Suprapubic skin (tissue), 4 donors: ENCODE results near the gene LGR4. TPM values are rescaled to one million over a fixed set of nuclear protein-coding genes. Genes with fewer than 3 reads are reported as not detected.

Experiments
- DNase-seq, 2 donors: peaks; one replicate each; pipeline ENCODE4 v3.0.0-alpha.2; 2019; ENCODE audit warnings: low spot score in 2 of 2
- H3K27ac ChIP-seq: fragments of 200-600 bp; sonication (generic); one replicate; pipeline ENCODE4 v1.5.1; 2019
- H3K27me3 ChIP-seq: fragments of 200-600 bp; sonication (generic); one replicate; pipeline ENCODE4 v1.5.1; 2019
- H3K36me3 ChIP-seq: fragments of 200-600 bp; sonication (generic); one replicate; pipeline ENCODE4 v1.5.1; 2019
- H3K4me1 ChIP-seq: fragments of 200-600 bp; sonication (generic); one replicate; pipeline ENCODE4 v1.5.1; 2019
- H3K4me3 ChIP-seq: fragments of 200-600 bp; sonication (generic); one replicate; pipeline ENCODE4 v1.5.1; 2019; ENCODE audit warnings: mild to moderate bottlenecking
- H3K9me3 ChIP-seq: fragments of 200-600 bp; sonication (generic); one replicate; pipeline ENCODE4 v1.5.1; 2019
- CTCF ChIP-seq, 2 donors: fragments of 200-600 bp in 1 of 2; fragments of 450-650 bp in 1 of 2; sonication (generic) in 1 of 2; IDR thresholded peaks; one replicate each; pipeline ENCODE4 v1.5.1; 2016 to 2019; ENCODE audit warnings: antibody characterized with exemption in 2 of 2, mild to moderate bottlenecking in 1 of 2, moderate library complexity in 1 of 2
- EP300 ChIP-seq: sonication (generic); formaldehyde crosslinking; IDR thresholded peaks from one replicate; pipeline ENCODE4 v1.6.1; 2017; ENCODE audit warnings: antibody characterized with exemption
- POLR2A ChIP-seq, 2 donors: fragments of 450-650 bp; IDR thresholded peaks; one replicate each; pipeline ENCODE4 v1.6.1; 2017; ENCODE audit warnings: antibody characterized with exemption in 2 of 2, mild to moderate bottlenecking in 2 of 2, moderate library complexity in 2 of 2
- POLR2AphosphoS5 ChIP-seq, 3 donors: sonication (generic); formaldehyde crosslinking; IDR thresholded peaks; one replicate each; pipeline ENCODE4 v1.6.1; 2017; ENCODE audit warnings: antibody characterized with exemption in 3 of 3
- WGBS: methylation state at CpG from one replicate; pipeline ENCODE4 v1.1.5; 2018; 5-methylcytosine and 5-hydroxymethylcytosine counted together
- total RNA-seq, 4 donors: library from RNA; depleted of rRNA; stranded (reverse); fragments of >200 nt; gene quantifications; one replicate each; pipeline ENCODE4 v1.1.0, GENCODE V29; 2016

The LGR4 gene
- total RNA-seq, 4 donors from 2014 or later = 54.7 to 143 (median 66.4) TPM

DNA sequence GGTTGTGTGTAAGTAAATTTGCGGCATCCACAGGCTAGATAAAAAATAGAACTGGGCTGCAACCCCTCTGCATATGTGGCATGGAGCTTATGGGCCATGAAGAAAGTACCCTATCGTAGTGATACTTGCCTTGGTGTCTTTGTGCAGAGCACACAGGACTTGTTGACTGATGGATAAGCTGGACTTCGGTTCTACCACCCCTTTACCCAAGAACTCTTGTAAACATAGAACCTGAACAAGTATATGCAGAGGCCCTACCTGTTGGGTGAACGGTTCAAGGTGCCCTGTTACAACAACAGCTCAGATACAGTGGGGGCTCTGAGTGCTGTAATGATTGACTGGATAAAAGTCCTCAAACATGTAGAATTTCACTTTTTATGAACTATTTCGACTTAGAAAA is 3.0 kb upstream of the LGR4 start:
- peaks cover 12% of the 10 kb centered on the region for H3K4me1 ChIP-seq
- no peak overlapping the region for H3K27ac ChIP-seq
- no peaks in the 10 kb centered on the region for H3K27me3 ChIP-seq
- H3K36me3 ChIP-seq = no peaks in the 10 kb centered on the region
- 93% methylated on average over 5 of the region's 5 CpGs for WGBS
- no peak for TF ChIP-seq EP300
- no peak for TF ChIP-seq POLR2A (IDR thresholded peaks at IDR 0.05)
- TF ChIP-seq POLR2AphosphoS5 (IDR thresholded peaks at IDR 0.05) = no peak
- TF ChIP-seq CTCF (IDR thresholded peaks at IDR 0.05) = no peak
- no peak for DNase-seq
- H3K4me3 ChIP-seq = no peak overlapping the region
- no peaks in the 10 kb centered on the region for H3K9me3 ChIP-seq

DNA sequence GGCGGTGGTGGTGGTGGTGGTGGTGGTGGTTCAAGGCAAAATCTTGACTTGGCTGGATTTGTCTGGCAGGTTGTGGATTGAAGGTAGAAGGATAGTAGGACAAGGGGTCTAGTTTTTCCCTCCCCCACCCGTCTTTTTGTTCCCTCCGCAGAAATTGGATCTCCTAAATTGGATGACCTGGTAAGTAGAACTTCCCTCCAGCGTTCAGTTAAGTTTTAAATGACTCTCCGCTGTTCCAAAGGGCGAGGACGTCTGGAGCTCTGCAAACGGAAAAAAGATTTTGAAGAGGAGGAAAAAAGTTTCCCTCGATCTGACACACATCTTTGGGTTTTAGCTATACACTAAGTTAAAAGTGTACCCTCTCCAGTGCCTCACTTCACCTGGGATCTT is 422 bp upstream of the LGR4 start:
- no peaks in the 10 kb centered on the region for H3K27me3 ChIP-seq
- DNase-seq = no peak
- H3K9me3 ChIP-seq = no peaks in the 10 kb centered on the region
- no peak for TF ChIP-seq POLR2A (IDR thresholded peaks at IDR 0.05)
- TF ChIP-seq POLR2AphosphoS5 (IDR thresholded peaks at IDR 0.05) = no peak
- TF ChIP-seq CTCF (IDR thresholded peaks at IDR 0.05) = no peak
- no peak for TF ChIP-seq EP300
- H3K27ac ChIP-seq = peak overlapping the region; percentile 10
- peaks cover 36% of the 10 kb centered on the region for H3K4me1 ChIP-seq
- H3K36me3 ChIP-seq = no peaks in the 10 kb centered on the region
- 3% methylated on average over 8 of the region's 9 CpGs for WGBS
- peak overlapping the region; percentile 98 for H3K4me3 ChIP-seq

DNA sequence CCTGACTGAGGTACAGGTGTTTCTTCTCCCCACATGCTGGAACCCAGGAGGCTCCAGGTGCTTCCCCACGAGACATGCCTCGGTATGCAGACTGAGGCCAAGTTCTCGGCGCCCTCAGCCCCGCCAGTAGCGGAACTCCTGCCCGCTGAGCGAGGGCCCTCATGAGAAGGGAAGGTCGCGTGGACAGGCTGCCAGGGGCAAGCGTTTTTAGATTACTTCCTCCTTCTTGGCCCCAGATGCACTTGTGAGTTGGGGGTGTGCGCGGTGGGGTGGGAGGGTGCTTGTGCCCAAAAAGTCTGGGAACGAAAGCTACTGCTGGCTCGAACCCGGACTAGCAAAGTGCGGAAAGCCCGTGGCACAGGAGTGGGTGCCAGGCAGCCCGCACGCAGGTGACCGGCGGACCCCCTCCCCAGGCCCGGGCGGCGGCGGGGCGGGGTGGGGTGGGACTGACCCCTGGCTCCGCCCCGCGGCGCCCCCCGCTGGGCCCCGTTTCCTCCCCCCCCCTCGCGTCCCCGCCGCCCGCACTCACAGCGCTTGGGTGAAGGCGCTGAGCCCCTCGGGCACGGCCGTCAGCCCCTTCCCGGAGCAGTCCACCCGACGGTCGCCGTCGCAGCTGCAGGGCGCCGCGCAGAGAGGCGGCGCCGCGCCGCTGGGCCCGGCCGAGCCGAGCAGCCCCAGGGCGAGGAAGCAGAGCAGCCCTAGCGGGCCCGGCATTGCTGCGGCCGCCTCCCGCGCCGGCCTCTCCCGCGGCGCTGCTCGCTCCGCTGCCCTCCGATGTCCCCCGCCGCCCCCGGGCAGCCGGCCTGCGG is 797 bp downstream of the LGR4 start:
- peak overlapping the region; percentile 97 for H3K27ac ChIP-seq
- peaks cover 48% of the 10 kb centered on the region for H3K4me1 ChIP-seq
- H3K4me3 ChIP-seq = peak overlapping the region; percentile 98
- DNase-seq = peak; percentile 71 to 81
- H3K27me3 ChIP-seq = no peaks in the 10 kb centered on the region
- H3K9me3 ChIP-seq = no peaks in the 10 kb centered on the region
- no peak for TF ChIP-seq POLR2AphosphoS5 (IDR thresholded peaks at IDR 0.05)
- no peak for TF ChIP-seq CTCF (IDR thresholded peaks at IDR 0.05)
- no peak for TF ChIP-seq EP300
- no peak for TF ChIP-seq POLR2A (IDR thresholded peaks at IDR 0.05)
- H3K36me3 ChIP-seq = no peaks in the 10 kb centered on the region
- 0% methylated on average over 8 of the region's 79 CpGs for WGBS

- 34% methylated on average over 16 of the region's 21 CpGs for WGBS
- Histone ChIP-seq H3K9me3 (no peaks in the 10 kb centered on the region), H3K27ac (peak overlapping the region; percentile 97), H3K36me3 (no peaks in the 10 kb centered on the region), H3K27me3 (no peaks in the 10 kb centered on the region), H3K4me1 (peaks cover 55% of the 10 kb centered on the region), H3K4me3 (peak overlapping the region; percentile 98)
- no peak for DNase-seq
- no peak for TF ChIP-seq CTCF (IDR thresholded peaks at IDR 0.05)
- no peak for TF ChIP-seq EP300
- no peak for TF ChIP-seq POLR2A (IDR thresholded peaks at IDR 0.05)
- TF ChIP-seq POLR2AphosphoS5 (IDR thresholded peaks at IDR 0.05) = no peak
These were observed 1.6 kb downstream of the LGR4 start for GRCh38 chr11:27470826-27471588.

- Histone ChIP-seq H3K36me3 (no peaks in the 10 kb centered on the region), H3K27ac (peak overlapping the region; percentile 97), H3K4me1 (peaks cover 63% of the 10 kb centered on the region)
These were observed 2.4 kb downstream of the LGR4 start for GRCh38 chr11:27470166-27470565.

More at GRCh38 chr11:27470166-27470565, 2.4 kb downstream of the LGR4 start:
- DNase-seq = no peak
- no peaks in the 10 kb centered on the region for H3K9me3 ChIP-seq
- WGBS = 35% methylated on average over 3 of the region's 3 CpGs
- no peaks in the 10 kb centered on the region for H3K27me3 ChIP-seq
- H3K4me3 ChIP-seq = peak overlapping the region; percentile 98
- TF ChIP-seq EP300 = no peak
- no peak for TF ChIP-seq CTCF (IDR thresholded peaks at IDR 0.05)
- TF ChIP-seq POLR2A (IDR thresholded peaks at IDR 0.05) = no peak
- TF ChIP-seq POLR2AphosphoS5 (IDR thresholded peaks at IDR 0.05) = no peak
